H1 (cell line): ENCODE results near the gene CCDC78. TPM values are rescaled to one million over a fixed set of nuclear protein-coding genes. Genes with fewer than 3 reads are reported as not detected.
A peak's percentile ranks its signal among the peaks of the same experiment; 100 is the strongest.

Experiments
- CTCF ChIA-PET: fragments of 300-600 bp; sonication (Branson Sonifier 250); formaldehyde crosslinking; loops from one replicate; lab custom pipeline; 2021; ENCODE audit not compliant: partially characterized antibody; lab: Charles Lee
- POLR2A ChIA-PET: fragments of 300-600 bp; sonication (Branson Sonifier 250); formaldehyde crosslinking; loops from one replicate; lab custom pipeline; 2021; ENCODE audit warnings: inconsistent platforms; ENCODE audit not compliant: partially characterized antibody; lab: Charles Lee
- DNase-seq, 2 experiments: peaks; one replicate each; pipeline versions ENCODE4 v3.0.0 to v3.0.0-alpha.2; 2010 to 2022; ENCODE audit warnings: low spot score in 2 of 2, low read depth in 1 of 2, mixed read lengths in 1 of 2
- FAIRE-seq: peaks from 2 replicates; lab custom pipeline; 2011; peaks lifted over from hg19 to GRCh38; lab: Jason Lieb, UNC
- H2AFZ ChIP-seq: 2 replicates; pipeline ENCODE4 v1.8.1; 2012; ENCODE audit warnings: low read length, inconsistent platforms
- H2AK5ac ChIP-seq: 2 replicates; pipeline ENCODE4 v1.6.1; 2013; ENCODE audit warnings: low read depth, low read length
- H2BK120ac ChIP-seq: replicated peaks from 2 replicates; pipeline ENCODE3; 2013; ENCODE audit warnings: low read depth, low read length, inconsistent platforms
- H2BK12ac ChIP-seq: 2 replicates; pipeline ENCODE4 v1.6.1; 2013; ENCODE audit warnings: low read depth, low read length
- H2BK15ac ChIP-seq: 2 replicates; pipeline ENCODE4 v1.6.1; 2013; ENCODE audit warnings: low read length
- H2BK20ac ChIP-seq: 2 replicates; pipeline ENCODE4 v1.6.1; 2013; ENCODE audit warnings: low read length
- H2BK5ac ChIP-seq: 2 replicates; pipeline ENCODE4 v1.6.1; 2013; ENCODE audit warnings: low read depth, low read length
- H3K14ac ChIP-seq: 2 replicates; pipeline ENCODE4 v1.6.1; 2013; ENCODE audit warnings: inconsistent platforms; ENCODE audit not compliant: insufficient read length
- H3K18ac ChIP-seq: 2 replicates; pipeline ENCODE4 v1.6.1; 2013; ENCODE audit warnings: low read length; ENCODE audit errors: extremely low read depth
- H3K23ac ChIP-seq: 2 replicates; pipeline ENCODE4 v1.6.1; 2013; ENCODE audit warnings: inconsistent platforms; ENCODE audit not compliant: insufficient read length
- H3K23me2 ChIP-seq: 2 replicates; pipeline ENCODE4 v1.6.1; 2013; ENCODE audit warnings: low read depth, low read length
- H3K27ac ChIP-seq: 2 replicates; pipeline ENCODE4 v1.6.1; 2011; ENCODE audit warnings: low read depth, low read length, inconsistent platforms
- H3K27me3 ChIP-seq, 4 experiments: replicated peaks in 1 of 4; 1 replicate in 1 of 4; 2 replicates in 3 of 4; pipeline versions ENCODE4 v1.6.1 to v1.8.1; 2011 to 2013; ENCODE audit warnings: low read length in 3 of 4, mild to moderate bottlenecking in 3 of 4, inconsistent platforms in 2 of 4, mixed read lengths in 2 of 4, moderate library complexity in 1 of 4; ENCODE audit not compliant: control insufficient read depth in 3 of 4, insufficient read depth in 3 of 4; ENCODE audit errors: extremely low read depth in 1 of 4
- H3K36me3 ChIP-seq, 4 experiments: 2 replicates each; pipeline versions ENCODE4 v1.6.1 to v1.8.1; 2011 to 2013; ENCODE audit warnings: mild to moderate bottlenecking in 4 of 4, low read length in 3 of 4, moderate library complexity in 2 of 4, control low read depth in 1 of 4, inconsistent platforms in 1 of 4; ENCODE audit not compliant: insufficient read depth in 4 of 4, control insufficient read depth in 2 of 4
- H3K4ac ChIP-seq: replicated peaks from 2 replicates; pipeline ENCODE3; 2013; ENCODE audit warnings: low read length, low read depth, mixed read lengths, inconsistent platforms; ENCODE audit not compliant: insufficient read length
- H3K4me1 ChIP-seq, 4 experiments: replicated peaks in 1 of 4; 1 replicate in 1 of 4; 2 replicates in 3 of 4; pipeline versions ENCODE4 v1.6.1 to v1.8.1; 2011 to 2013; ENCODE audit warnings: low read length in 3 of 4, inconsistent platforms in 2 of 4, mixed read lengths in 1 of 4; ENCODE audit not compliant: insufficient read depth in 4 of 4, control insufficient read depth in 3 of 4
- H3K4me2 ChIP-seq, 2 experiments: 2 replicates each; pipeline versions ENCODE4 v1.6.1 to v1.8.1; 2011 to 2013; ENCODE audit warnings: low read depth in 2 of 2, low read length in 2 of 2, control low read depth in 1 of 2, inconsistent platforms in 1 of 2, mild to moderate bottlenecking in 1 of 2; ENCODE audit not compliant: insufficient read depth in 1 of 2
- H3K4me3 ChIP-seq, 4 experiments: fragments of 200-600, 300-600 bp in 1 of 4; sonication (generic), shearing (Covaris generic), sonication (Bioruptor Twin) in 1 of 4; 2 replicates each; pipeline versions ENCODE4 v1.5.1 to v1.8.1; 2011 to 2016; ENCODE audit warnings: low read length in 4 of 4, low read depth in 3 of 4, control low read depth in 2 of 4, inconsistent platforms in 2 of 4, mild to moderate bottlenecking in 2 of 4, mixed read lengths in 1 of 4, moderate library complexity in 1 of 4; ENCODE audit not compliant: insufficient read depth in 2 of 4; ENCODE audit errors: extremely low read depth in 1 of 4
- H3K56ac ChIP-seq: replicated peaks from 2 replicates; pipeline ENCODE3; 2013; ENCODE audit warnings: low read depth, mild to moderate bottlenecking, mixed read lengths, low read length, inconsistent platforms; ENCODE audit not compliant: insufficient read length
- H3K79me1 ChIP-seq: 2 replicates; pipeline ENCODE4 v1.6.1; 2013; ENCODE audit warnings: low read depth, low read length, control low read depth
- H3K79me2 ChIP-seq, 2 experiments: 2 replicates each; pipeline versions ENCODE4 v1.6.1 to v1.8.1; 2012 to 2013; ENCODE audit warnings: low read length in 2 of 2, mild to moderate bottlenecking in 2 of 2, inconsistent platforms in 1 of 2; ENCODE audit not compliant: insufficient read depth in 2 of 2, control insufficient read depth in 1 of 2
- H3K9ac ChIP-seq, 4 experiments: replicated peaks in 1 of 4; 1 replicate in 1 of 4; 2 replicates in 3 of 4; pipeline versions ENCODE4 v1.6.1 to v1.8.1; 2011 to 2013; ENCODE audit warnings: low read depth in 3 of 4, low read length in 3 of 4, control low read depth in 2 of 4, mild to moderate bottlenecking in 2 of 4, moderate library complexity in 2 of 4, inconsistent platforms in 1 of 4; ENCODE audit errors: extremely low read depth in 1 of 4
- H3K9me3 ChIP-seq, 2 experiments: 2 replicates each; pipeline versions ENCODE4 v1.6.1 to v1.8.1; 2012 to 2013; ENCODE audit warnings: mild to moderate bottlenecking in 2 of 2, moderate library complexity in 2 of 2, control low read depth in 1 of 2, inconsistent platforms in 1 of 2, low read depth in 1 of 2, low read length in 1 of 2, mixed read lengths in 1 of 2; ENCODE audit not compliant: insufficient read depth in 2 of 2
- H4K20me1 ChIP-seq, 2 experiments: replicated peaks in 1 of 2; 2 replicates each; pipeline versions ENCODE3 to v1.8.1; 2011 to 2013; ENCODE audit warnings: inconsistent platforms in 2 of 2, low read length in 2 of 2, mild to moderate bottlenecking in 1 of 2; ENCODE audit not compliant: insufficient read depth in 2 of 2, control insufficient read depth in 1 of 2
- H4K5ac ChIP-seq: 2 replicates; pipeline ENCODE4 v1.6.1; 2013; ENCODE audit warnings: low read length, low read depth, mixed read lengths, inconsistent platforms; ENCODE audit not compliant: insufficient read length
- H4K8ac ChIP-seq: 2 replicates; pipeline ENCODE4 v1.8.0; 2013; ENCODE audit warnings: mild to moderate bottlenecking, moderate library complexity, low read length, inconsistent platforms; ENCODE audit not compliant: insufficient read depth; ENCODE audit errors: extremely low read depth
- H4K91ac ChIP-seq: replicated peaks from 2 replicates; pipeline ENCODE3; 2013; ENCODE audit warnings: low read length, mixed read lengths, inconsistent platforms; ENCODE audit not compliant: insufficient read length
- BACH1 ChIP-seq: IDR thresholded peaks from 2 replicates; pipeline ENCODE4 v1.6.1; 2012; ENCODE audit warnings: low read length, improper control_type of control experiment
- CBX8 ChIP-seq: fragments of 300-800, 300-1000 bp; sonication (generic); IDR thresholded peaks from 2 replicates; pipeline ENCODE4 v1.7.1; 2016; ENCODE audit warnings: low read depth, low read length, borderline replicate concordance
- KDM5A ChIP-seq: fragments of 200-600 bp; IDR thresholded peaks from 2 replicates; pipeline ENCODE4 v1.7.1; 2012; ENCODE audit warnings: mild to moderate bottlenecking, low read length, inconsistent platforms, mixed read lengths
- SIN3A ChIP-seq, 2 experiments: IDR thresholded peaks in 1 of 2; conservative IDR thresholded peaks in 1 of 2; 2 replicates each; pipeline ENCODE4 v1.6.1; 2011 to 2012; ENCODE audit warnings: low read length in 2 of 2, improper control_type of control experiment in 1 of 2, low read depth in 1 of 2, mild to moderate bottlenecking in 1 of 2
- WGBS, 2 experiments: shearing (Covaris generic) in 1 of 2; methylation state at CpG; one replicate each; pipeline versions ENCODE4 v1.1.6 to v1.1.7; 2013 to 2015; ENCODE audit warnings: low lambda C conversion rate in 2 of 2, mixed read lengths in 2 of 2, inconsistent platforms in 1 of 2, low coverage in 1 of 2, missing lambda C conversion rate in 1 of 2; ENCODE audit not compliant: insufficient replicate concordance in 2 of 2, insufficient coverage in 1 of 2, insufficient read length in 1 of 2; ENCODE audit errors: extremely low coverage in 1 of 2, missing lambda C conversion rate in 1 of 2; 5-methylcytosine and 5-hydroxymethylcytosine counted together
- polyA plus RNA-seq, 7 experiments: library from polyadenylated mRNA; depleted of rRNA in 3 of 7; stranded (reverse) in 5 of 7; unstranded in 2 of 7; fragments of >200 nt in 5 of 7; fragments of 200-250 nt in 2 of 7; gene quantifications; 1 replicate in 5 of 7; 2 replicates in 1 of 7; 4 replicates in 1 of 7; pipeline versions ENCODE4 v1.2.1 to v1.2.3, GENCODE V29; 2011 to 2013; ENCODE audit warnings: missing spikeins in 2 of 7, mixed read lengths in 2 of 7
- total RNA-seq: library from RNA; stranded (reverse); fragmentation: NEBNext Ultra II Directional; extraction: Animal tissue kit (Norgen Biotek cat#: 25700); gene quantifications from 2 replicates; pipeline ENCODE4 v1.2.1, GENCODE V29; 2021
- TF ChIP-seq, protein P1 (sequence below): IDR thresholded peaks from 2 replicates; pipeline ENCODE4 v1.6.1; 2011; ENCODE audit warnings: low read length, improper control_type of control experiment

CCDC78 gene
- total and polyA plus RNA-seq, 2 of the 8 experiments (the other 6 are each of a cell fraction or from before 2014, with no cell fraction given): 7.1 to 8.5 TPM

DNA sequence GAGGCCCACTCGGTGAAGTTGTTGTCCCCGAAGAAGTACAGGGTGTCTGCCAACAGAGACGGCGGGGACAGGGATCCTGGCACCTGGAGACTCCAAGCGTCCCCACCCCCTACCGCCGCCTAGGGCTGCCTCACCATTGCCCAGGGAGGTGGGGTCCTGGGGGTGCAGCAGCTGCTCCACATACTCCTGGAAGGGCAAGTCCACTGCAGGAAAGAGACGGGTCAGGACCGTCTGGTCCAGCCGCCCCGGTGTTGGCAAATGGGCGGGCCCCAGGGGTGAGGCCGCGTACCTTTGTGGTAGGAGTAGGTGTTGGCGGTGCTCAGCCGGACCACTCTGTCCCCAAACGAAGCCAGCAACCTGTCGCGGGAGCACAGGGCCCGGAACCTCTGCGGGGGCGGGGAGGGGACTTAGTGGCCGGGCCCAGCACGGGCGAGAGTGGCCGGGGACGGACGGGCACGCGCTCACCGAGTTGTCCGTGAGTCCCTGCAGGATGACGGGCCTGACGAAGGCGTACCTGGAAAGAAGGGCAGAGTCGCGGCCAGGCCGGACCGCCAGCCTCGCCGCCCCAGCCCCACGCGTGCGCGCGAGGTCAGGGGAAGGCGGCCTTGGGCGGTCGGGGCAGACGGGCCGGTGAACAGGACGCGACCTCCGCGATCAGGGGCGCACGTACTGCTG lies 42.7 kb downstream of the CCDC78 start:
- ChIA-PET POLR2A (interaction anchor here (0.8 to 13.3 kb wide), 14 partner anchors 8 to 53 kb away, joined by 3 to 214 read pairs (median 5); partner anchors contain the start of genes ANTKMT, HAGHL, RHBDL1 and RHOT2), CTCF (interaction anchor here (1.2 kb wide), 2 partner anchors 16 to 35 kb away, joined by 4 to 5 read pairs; partner anchors contain the start of gene RHOT2)
- no peak overlapping the region for H2BK15ac ChIP-seq
- H3K4me1 ChIP-seq: peaks cover 0 to 17% (median 12%) of the 10 kb centered on the region in 4 experiments; a peak in 5 of 7 replicates
- peaks cover 0 to 12% of the 10 kb centered on the region in 2 experiments; a peak in 1 of 4 replicates for H3K79me2 ChIP-seq
- H3K79me1 ChIP-seq: peaks cover 6% of the 10 kb centered on the region; the same call in 1 of the 2 replicates
- H3K36me3 ChIP-seq: peaks cover 4 to 28% (median 15%) of the 10 kb centered on the region in 4 experiments; a peak in 7 of 8 replicates
- peak overlapping the region; percentile 60 for H4K5ac ChIP-seq
- no peak overlapping the region for H2AFZ ChIP-seq
- H3K14ac ChIP-seq: no peak overlapping the region
- peak overlapping the region; percentile 78 for H3K18ac ChIP-seq
- peak overlapping the region; percentile 98 for H4K91ac ChIP-seq
- no peak overlapping the region for H2AK5ac ChIP-seq
- H3K56ac ChIP-seq: peak overlapping the region; percentile 16
- H3K27me3 ChIP-seq: no peaks in the 10 kb centered on the region; a peak in 1 of 7 replicates
- whole genome bisulfite sequencing, 2 experiments: 24% methylated on average over 46 of the region's 57 CpGs; no CpG with 5 or more reads in 1 of the 2 experiments
- no peak overlapping the region for H2BK20ac ChIP-seq
- peaks cover 4 to 35% of the 10 kb centered on the region in 2 experiments for H4K20me1 ChIP-seq
- no peak for FAIRE-seq
- H2BK120ac ChIP-seq: no peak overlapping the region
- H2BK5ac ChIP-seq: peak overlapping the region; percentile 87; the same call in 1 of the 2 replicates
- peak overlapping the region; percentile 80 for H4K8ac ChIP-seq
- no peaks in the 10 kb centered on the region for H3K9me3 ChIP-seq
- 0 out of 2 replicates have a peak, but pooled peaks have one; percentile 19 for TF ChIP-seq BACH1
- no peak for TF ChIP-seq CBX8
- 0 out of 2 replicates have a peak, but pooled peaks have one; percentile 38 for TF ChIP-seq KDM5A
- 0 out of 4 replicates have a peak, but pooled peaks of 1 of the 2 experiments have one; percentile 19 for TF ChIP-seq SIN3A (conservative IDR thresholded peaks at IDR 0.05 in 1 of 2, IDR thresholded peaks at IDR 0.05 in 1 of 2; ENCODE audit: low read depth in 1 of 2, low read length in 2 of 2)
- TF ChIP-seq, protein P1, sequence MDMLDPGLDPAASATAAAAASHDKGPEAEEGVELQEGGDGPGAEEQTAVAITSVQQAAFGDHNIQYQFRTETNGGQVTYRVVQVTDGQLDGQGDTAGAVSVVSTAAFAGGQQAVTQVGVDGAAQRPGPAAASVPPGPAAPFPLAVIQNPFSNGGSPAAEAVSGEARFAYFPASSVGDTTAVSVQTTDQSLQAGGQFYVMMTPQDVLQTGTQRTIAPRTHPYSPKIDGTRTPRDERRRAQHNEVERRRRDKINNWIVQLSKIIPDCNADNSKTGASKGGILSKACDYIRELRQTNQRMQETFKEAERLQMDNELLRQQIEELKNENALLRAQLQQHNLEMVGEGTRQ: 0 out of 2 replicates have a peak, but pooled peaks have one; percentile 1
- H3K9ac ChIP-seq: peak overlapping the region; percentile 62 to 94 (median 76)
- DNase-seq: peak in 1 of 2 experiments; percentile 60
- peak overlapping the region; percentile 62 to 81 (median 74) for H3K4me3 ChIP-seq
- peak overlapping the region; percentile 63 to 95 for H3K4me2 ChIP-seq
- H3K23ac ChIP-seq: no peak overlapping the region
- H3K27ac ChIP-seq: peak overlapping the region; percentile 73
- H3K4ac ChIP-seq: peak overlapping the region; percentile 91
- peak overlapping the region; percentile 80; the same call in 1 of the 2 replicates for H2BK12ac ChIP-seq
- peaks cover 13% of the 10 kb centered on the region; the same call in 1 of the 2 replicates for H3K23me2 ChIP-seq
